Suppressor macrophage treated with lipopolysaccharide for 1 hour (primary cell): ENCODE results near the gene HCFC2.

Experiments
- DNase-seq, 3 donors: peaks; one replicate each; pipeline ENCODE4 v3.0.0-alpha.2; 2020 to 2022

Gene HCFC2

DNA sequence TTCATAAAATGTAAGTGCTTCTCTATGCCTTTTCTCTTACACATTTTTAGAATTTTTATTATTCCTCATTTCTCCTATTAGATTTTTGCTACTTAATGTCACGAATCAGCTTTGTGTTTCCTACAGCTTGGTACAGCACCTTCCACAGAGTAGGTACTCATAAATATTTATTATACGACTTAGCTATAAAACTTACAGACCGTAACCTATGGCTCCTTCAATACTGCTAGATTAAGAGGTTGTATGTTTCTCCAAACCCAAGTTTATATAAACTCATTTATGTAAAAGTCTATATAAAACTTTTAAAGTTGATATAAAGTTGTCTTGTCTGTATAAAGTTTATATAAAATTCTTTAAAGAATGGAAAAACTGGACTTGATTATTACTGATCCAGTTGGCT is 62.2 kb downstream of the HCFC2 start:
- DNase-seq = no peak

GRCh38 chr12:104130760-104131159 is 66.4 kb downstream of the HCFC2 start:
- DNase-seq = no peak

DNA sequence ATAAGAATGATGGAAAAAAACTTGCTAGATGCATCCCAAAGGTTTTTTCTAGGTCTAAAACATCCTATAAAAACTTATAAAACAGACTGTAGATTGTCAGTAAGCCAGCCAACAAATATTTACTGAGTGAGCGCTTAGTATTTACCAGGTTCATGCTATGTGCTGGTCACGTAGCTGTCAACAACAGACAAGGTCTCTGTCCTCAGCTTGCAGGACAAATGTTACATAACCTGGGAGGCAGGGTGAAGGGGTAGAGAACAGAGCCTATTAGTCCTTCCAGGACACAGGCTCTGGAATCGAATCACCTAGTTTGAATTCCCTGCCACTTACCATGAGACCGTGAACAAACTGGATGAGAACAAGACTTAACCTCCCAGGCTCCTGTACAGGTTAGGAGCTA is 67.3 kb downstream of the HCFC2 start:
- no peak for DNase-seq

GRCh38 chr12:104132351-104132956 is 68.1 kb downstream of the HCFC2 start:
- no peak for DNase-seq

- peak in 2 of 3 donors; percentile 29 to 37 for DNase-seq
These were observed 69.0 kb downstream of the HCFC2 start for GRCh38 chr12:104133321-104133720.

DNA sequence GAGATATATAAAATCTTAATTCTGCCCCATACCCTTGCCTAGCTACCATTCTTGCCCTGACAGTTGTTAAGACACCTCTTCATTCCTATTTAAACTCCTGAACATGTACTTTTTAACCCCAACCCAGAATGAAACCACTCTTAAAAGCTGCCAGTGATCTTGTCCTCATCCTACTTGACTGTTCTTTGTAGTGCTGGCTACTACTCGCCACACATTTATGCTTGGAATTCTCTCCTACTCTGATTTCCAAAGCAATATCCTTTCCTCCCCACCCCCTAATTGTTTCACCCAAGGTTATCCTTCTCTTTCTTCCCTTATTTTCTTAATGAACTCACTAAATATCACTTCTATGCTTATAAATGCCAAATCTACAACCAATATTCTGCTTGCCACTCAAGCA is 69.5 kb downstream of the HCFC2 start:
- no peak for DNase-seq

DNA sequence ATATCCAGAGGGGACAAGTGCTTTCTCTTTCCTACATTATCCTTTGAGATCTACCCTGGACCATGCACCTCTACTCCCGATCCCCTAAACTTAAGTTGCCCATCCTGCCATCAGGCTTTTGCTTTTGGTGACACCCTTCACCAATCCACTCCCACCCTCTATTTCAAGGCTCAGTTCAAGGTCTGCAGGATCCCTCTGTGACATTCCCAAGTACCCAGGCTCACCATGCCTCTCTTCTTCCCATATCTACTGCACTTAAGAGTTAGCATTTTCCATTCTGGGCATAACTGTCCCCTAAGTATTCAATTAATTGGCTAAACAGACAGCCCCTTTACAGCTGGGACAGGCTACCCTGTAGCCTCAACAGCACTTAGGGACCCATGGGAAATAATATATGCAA is 70.6 kb downstream of the HCFC2 start:
- no peak for DNase-seq

- no peak for DNase-seq
These were observed 72.2 kb downstream of the HCFC2 start for GRCh38 chr12:104136577-104136976.

GRCh38 chr12:104137001-104137901 is 72.9 kb downstream of the HCFC2 start:
- DNase-seq = peak; percentile 35 to 54 (median 42)

- DNase-seq = peak; percentile 95 to 98 (median 97)
These were observed 73.8 kb downstream of the HCFC2 start, which contains the start of gene NFYB for GRCh38 chr12:104137902-104138796. NFYB (minus strand) TSS chr12:104138210; CDS start chr12:104135453, 2,757 bp downstream.

GRCh38 chr12:104138797-104139152 is 74.4 kb downstream of the HCFC2 start:
- DNase-seq = no peak

GRCh38 chr12:104142543-104142942 is 78.2 kb downstream of the HCFC2 start:
- no peak for DNase-seq

DNA sequence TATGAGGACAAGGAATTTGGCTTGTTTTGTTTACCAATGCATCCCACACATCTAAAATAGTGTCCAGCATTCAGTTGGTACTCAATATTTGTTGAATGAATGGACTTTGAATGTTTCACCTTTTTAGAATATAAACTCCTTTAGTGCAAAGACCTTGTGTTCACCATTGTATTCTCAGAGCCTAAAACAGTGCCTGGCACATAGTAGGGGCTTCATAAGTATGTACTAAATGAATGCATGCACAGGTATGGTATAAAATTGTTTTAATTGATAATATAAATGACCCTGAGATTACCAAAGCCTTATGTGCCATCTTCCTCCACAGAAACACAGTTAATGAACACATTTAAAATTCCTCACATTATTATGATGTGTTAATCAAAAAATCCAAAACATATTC is 78.7 kb downstream of the HCFC2 start:
- no peak for DNase-seq

DNA sequence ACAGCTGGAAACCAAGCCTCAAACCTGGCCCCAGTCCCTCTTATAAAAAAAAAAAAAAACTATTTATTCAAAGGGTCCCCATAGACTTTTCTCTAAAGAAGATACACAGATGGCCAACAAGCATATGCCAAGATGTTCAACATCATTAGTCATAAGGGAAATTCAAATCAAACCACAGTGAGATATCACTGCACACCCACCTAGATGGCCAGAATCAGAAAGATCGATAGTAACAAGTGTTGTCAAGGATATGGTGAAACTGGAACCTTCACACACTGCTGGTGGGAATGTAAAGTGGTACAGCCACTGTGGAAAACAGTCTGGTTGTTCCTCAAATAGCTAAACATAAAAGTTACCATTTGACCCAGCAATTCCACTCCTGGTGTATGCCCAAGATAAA is 79.6 kb downstream of the HCFC2 start:
- DNase-seq = no peak

GRCh38 chr12:104147346-104147745 is 83.0 kb downstream of the HCFC2 start:
- no peak for DNase-seq

DNA sequence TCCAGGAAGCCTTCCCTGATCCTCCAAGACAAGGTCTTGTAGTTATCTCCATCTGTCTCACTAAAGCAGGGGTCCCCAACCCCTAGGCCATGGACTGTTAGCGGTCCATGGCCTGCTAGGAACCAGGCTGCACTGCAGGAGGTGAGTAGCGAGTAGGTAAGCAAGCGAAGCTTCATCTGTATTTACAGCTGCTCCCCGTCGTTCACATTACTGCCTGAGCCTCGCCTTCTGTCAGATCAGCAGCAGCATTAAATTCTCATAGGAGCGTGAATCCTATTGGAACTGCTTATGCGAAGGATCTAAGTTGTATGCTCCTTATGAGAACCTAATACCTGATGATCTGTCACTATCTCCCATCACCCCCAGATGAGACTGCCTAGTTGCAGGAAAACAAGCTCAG is 86.1 kb downstream of the HCFC2 start:
- DNase-seq = no peak

- DNase-seq = no peak
These were observed 88.4 kb downstream of the HCFC2 start for GRCh38 chr12:104152685-104153241.

GRCh38 chr12:104154286-104154685 is 90.0 kb downstream of the HCFC2 start:
- DNase-seq = peak; percentile 37 to 50 (median 41)

DNA sequence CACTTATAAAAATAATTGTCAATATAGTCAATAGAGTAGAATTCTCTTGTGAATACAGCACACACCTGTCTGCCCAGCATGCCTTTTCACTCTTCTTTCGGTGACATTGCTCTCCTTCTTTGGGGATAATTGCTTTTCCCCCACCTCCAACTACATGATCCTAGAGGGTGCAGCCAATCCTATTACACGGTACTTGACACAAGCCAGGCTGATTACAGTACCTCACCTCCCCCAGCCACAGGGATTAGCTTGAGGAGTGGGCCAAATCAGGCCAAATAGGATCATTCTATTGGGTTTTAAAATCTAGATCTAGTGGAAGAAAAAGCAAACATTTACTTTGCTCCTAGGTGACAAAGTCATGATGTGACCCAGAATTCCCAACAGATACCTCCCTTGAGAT is 90.5 kb downstream of the HCFC2 start:
- no peak for DNase-seq
